Hepatocyte (in vitro differentiated cells): ENCODE results near the gene MED9.

ENCODE experiments used
- CTCF ChIP-seq: fragments of 200-600 bp; sonication (generic); IDR thresholded peaks from 2 replicates; pipeline ENCODE4 v1.5.1; 2016; ENCODE audit warnings: antibody characterized with exemption, mild to moderate bottlenecking; ENCODE audit not compliant: poor library complexity
- EZH2 ChIP-seq: fragments of 200-600 bp; sonication (generic); IDR thresholded peaks from 2 replicates; pipeline ENCODE4 v1.6.1; 2016; ENCODE audit warnings: antibody characterized with exemption, mild to moderate bottlenecking, borderline replicate concordance
- EZH2phosphoT487 ChIP-seq: fragments of 200-600 bp; sonication (generic); IDR thresholded peaks from one replicate; pipeline ENCODE4 v1.6.1; 2018; ENCODE audit warnings: antibody characterized with exemption, mild to moderate bottlenecking, low read depth, moderate library complexity; ENCODE audit not compliant: unreplicated experiment, severe bottlenecking

- TF ChIP-seq EZH2 (no peak), CTCF (no peak), EZH2phosphoT487 (no peak)
These were observed 38.9 kb upstream of the MED9 start for GRCh38 chr17:17437893-17438292.
